Activated T-helper 1 cell treated with anti-CD3 and anti-CD28 coated beads, Interleukin-12 subunit alpha, Interleukin-12 subunit beta, Interleukin-2, Interleukin-4 antibody, amounts not matched to agents 30 ng/mL and 10 ng/mL and 1 ng/mL, durations not matched to agents 14 hours and 24 hours and 36 hours (primary cell): Measurements from ENCODE around the gene CD300LG. TPM values are rescaled to one million over a fixed set of nuclear protein-coding genes. Genes with fewer than 3 reads are reported as not detected.
A peak's percentile ranks its signal among the peaks of the same experiment; 100 is the strongest.

ENCODE experiments used
- DNase-seq: peaks from one replicate; pipeline ENCODE4 v3.0.0; 2021; ENCODE audit warnings: low spot score
- H3K27ac Mint-ChIP-seq: one replicate; pipeline ENCODE4 v1.8.0; 2021; ENCODE audit warnings: mild to moderate bottlenecking, mixed read lengths
- H3K27me3 Mint-ChIP-seq: one replicate; pipeline ENCODE4 v1.8.0; 2022; ENCODE audit warnings: mild to moderate bottlenecking, moderate library complexity, mixed read lengths; ENCODE audit not compliant: insufficient read depth
- H3K36me3 Mint-ChIP-seq: one replicate; pipeline ENCODE4 v1.8.0; 2021; ENCODE audit warnings: low read depth, mixed read lengths
- H3K4me1 Mint-ChIP-seq: one replicate; pipeline ENCODE4 v1.8.0; 2021; ENCODE audit warnings: low read depth, mixed read lengths
- H3K4me3 Mint-ChIP-seq: one replicate; pipeline ENCODE4 v1.8.0; 2021; ENCODE audit warnings: mild to moderate bottlenecking, moderate library complexity, mixed read lengths
- H3K9me3 Mint-ChIP-seq: one replicate; pipeline ENCODE4 v1.8.0; 2021; ENCODE audit warnings: mixed read lengths
- intact Hi-C: fragments of 100-400 bp; cut with micrococcal nuclease; formaldehyde crosslinking; loops from one replicate; pipeline ENCODE4 v1.15.1; 2024
- total RNA-seq: library from RNA; stranded (reverse); gene quantifications from 2 replicates; pipeline ENCODE4 v1.2.3, GENCODE V29; 2022

CD300LG gene
- total RNA-seq, 1 donor from 2014 or later: not detected

DNA sequence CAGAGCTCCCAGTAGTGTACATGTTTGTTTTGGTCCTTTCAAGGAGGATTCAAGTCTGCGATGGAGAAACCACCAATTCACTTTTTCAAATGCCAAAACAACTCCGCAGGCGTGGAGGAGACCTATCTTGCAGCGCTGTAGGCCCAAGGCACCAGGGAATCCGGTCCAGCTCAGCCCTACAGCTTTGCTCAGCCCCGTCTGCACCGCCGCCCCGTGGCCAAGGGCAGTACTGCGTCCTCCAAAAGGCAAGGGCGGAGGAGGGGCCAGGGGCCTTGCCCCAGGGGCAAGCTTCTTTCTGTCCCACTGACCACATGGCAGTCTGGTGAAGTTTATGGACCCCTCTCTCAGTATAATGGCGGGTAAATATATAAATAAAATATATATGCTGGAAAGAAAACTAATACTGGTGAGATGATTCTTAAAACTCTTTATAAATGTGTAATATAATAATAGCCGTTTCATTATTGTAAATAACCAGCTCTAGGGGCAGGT, 709 bp upstream of the CD300LG start:
- H3K4me1 Mint-ChIP-seq: no peaks in the 10 kb centered on the region
- peak; percentile 67 for DNase-seq
- H3K4me3 Mint-ChIP-seq: no peak overlapping the region
- H3K27ac Mint-ChIP-seq: no peak overlapping the region
- intact Hi-C loops: loop anchor here (1.0 kb wide), 2 partner anchors 67 to 152 kb away; no protein-coding TSS in a partner anchor
- peaks cover 12% of the 10 kb centered on the region for H3K27me3 Mint-ChIP-seq
- H3K9me3 Mint-ChIP-seq: no peaks in the 10 kb centered on the region
- H3K36me3 Mint-ChIP-seq: no peaks in the 10 kb centered on the region

DNA sequence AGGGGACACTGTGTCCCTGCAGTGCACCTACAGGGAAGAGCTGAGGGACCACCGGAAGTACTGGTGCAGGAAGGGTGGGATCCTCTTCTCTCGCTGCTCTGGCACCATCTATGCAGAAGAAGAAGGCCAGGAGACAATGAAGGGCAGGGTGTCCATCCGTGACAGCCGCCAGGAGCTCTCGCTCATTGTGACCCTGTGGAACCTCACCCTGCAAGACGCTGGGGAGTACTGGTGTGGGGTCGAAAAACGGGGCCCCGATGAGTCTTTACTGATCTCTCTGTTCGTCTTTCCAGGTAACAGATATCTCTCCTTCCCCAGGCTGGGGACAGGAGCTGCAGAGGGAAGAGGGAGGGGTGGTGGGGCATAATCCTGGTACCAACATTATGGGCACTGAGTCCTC, 1.6 kb downstream of the CD300LG start:
- Mint-ChIP-seq H3K27ac (no peak overlapping the region), H3K9me3 (no peaks in the 10 kb centered on the region), H3K27me3 (peaks cover 16% of the 10 kb centered on the region), H3K4me1 (no peaks in the 10 kb centered on the region), H3K4me3 (no peak overlapping the region), H3K36me3 (no peaks in the 10 kb centered on the region)
- intact Hi-C loops: no loop called here
- no peak for DNase-seq

DNA sequence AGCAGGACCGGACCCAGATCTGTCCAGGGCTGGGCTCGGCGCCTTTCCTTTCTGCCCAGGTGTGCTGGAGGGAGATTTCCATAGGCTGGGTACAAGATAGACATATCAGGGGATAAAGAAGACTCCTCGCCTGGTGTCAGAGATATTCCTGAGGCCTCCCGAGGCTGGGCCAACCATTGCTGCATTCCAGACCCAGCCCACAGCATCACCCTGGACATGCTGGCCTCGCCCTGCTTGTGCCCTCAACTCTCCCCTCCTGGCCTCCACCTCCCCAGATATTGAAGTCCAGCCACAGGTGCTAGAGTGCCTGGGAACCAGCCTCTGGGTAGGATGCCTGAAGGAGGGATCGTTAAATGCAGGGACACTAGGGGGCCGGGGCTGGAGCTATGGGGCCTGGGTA, 2.1 kb downstream of the CD300LG start:
- DNase-seq: no peak
- no peak overlapping the region for H3K27ac Mint-ChIP-seq
- no peaks in the 10 kb centered on the region for H3K36me3 Mint-ChIP-seq
- H3K4me1 Mint-ChIP-seq: no peaks in the 10 kb centered on the region
- no peaks in the 10 kb centered on the region for H3K9me3 Mint-ChIP-seq
- intact Hi-C loops: no loop called here
- peaks cover 16% of the 10 kb centered on the region for H3K27me3 Mint-ChIP-seq
- H3K4me3 Mint-ChIP-seq: no peak overlapping the region

DNA sequence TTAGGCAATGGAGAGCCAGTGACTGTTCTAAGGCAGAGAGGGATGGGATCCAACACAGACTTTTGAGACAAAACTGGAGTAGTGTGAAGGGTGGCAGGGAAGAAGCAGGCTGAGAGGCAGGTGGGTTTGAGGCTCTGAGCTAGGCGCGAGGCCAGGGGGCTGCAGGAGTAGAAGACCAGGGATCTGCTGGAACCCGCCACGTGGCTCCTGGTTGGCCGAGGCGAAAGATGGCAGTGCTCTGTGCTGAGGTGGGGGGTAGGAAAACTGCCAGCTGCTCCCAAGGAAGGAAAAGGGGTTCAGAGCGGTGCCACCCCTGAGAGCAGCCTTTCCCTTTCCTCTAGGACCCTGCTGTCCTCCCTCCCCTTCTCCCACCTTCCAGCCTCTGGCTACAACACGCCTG, 5.6 kb downstream of the CD300LG start:
- H3K4me1 Mint-ChIP-seq: no peaks in the 10 kb centered on the region
- no peaks in the 10 kb centered on the region for H3K36me3 Mint-ChIP-seq
- no peak overlapping the region for H3K27ac Mint-ChIP-seq
- no peak overlapping the region for H3K4me3 Mint-ChIP-seq
- no peak for DNase-seq
- H3K27me3 Mint-ChIP-seq: peaks cover 17% of the 10 kb centered on the region
- intact Hi-C loops: no loop called here
- H3K9me3 Mint-ChIP-seq: no peaks in the 10 kb centered on the region

DNA sequence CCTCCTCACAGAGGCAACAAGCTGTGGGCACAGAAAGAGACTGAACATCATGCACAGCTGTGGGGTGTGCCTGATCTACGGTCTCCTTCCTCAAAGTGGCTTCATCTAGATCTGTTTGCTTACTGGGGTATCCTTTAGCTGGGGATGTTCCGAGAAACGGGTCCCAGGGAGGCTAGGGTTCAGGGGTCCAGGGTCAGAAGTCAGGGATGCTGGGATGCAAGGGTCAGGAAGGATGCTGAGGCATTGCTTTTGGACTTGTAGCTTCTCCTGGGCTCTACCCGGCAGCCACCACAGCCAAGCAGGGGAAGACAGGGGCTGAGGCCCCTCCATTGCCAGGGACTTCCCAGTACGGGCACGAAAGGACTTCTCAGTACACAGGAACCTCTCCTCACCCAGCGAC, 6.6 kb downstream of the CD300LG start:
- intact Hi-C loops: no loop called here
- no peak for DNase-seq
- Mint-ChIP-seq H3K4me3 (no peak overlapping the region), H3K27ac (no peak overlapping the region), H3K4me1 (no peaks in the 10 kb centered on the region), H3K27me3 (peaks cover 10% of the 10 kb centered on the region), H3K9me3 (no peaks in the 10 kb centered on the region), H3K36me3 (no peaks in the 10 kb centered on the region)

DNA sequence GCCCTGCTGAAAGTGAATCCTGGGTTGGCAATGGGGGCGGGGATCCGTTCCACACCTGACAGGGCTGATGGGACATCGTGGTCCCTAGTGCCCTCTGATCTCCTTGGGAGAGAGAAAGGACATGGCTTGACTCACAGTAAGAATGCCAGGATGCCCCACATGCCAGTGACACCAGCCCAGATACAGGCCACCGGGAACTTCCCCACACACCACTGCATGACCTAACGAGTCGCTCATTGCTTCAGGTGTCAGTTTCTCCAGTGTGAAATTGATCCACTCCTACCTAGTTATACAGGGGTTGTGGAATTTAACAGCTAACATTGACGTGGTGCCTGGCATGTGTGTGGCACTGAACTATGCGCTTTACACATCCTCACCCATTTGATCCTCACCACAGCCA, 7.5 kb downstream of the CD300LG start:
- Mint-ChIP-seq H3K27me3 (peaks cover 7% of the 10 kb centered on the region), H3K36me3 (no peaks in the 10 kb centered on the region), H3K4me3 (no peak overlapping the region), H3K4me1 (no peaks in the 10 kb centered on the region), H3K27ac (no peak overlapping the region), H3K9me3 (no peaks in the 10 kb centered on the region)
- intact Hi-C loops: no loop called here
- DNase-seq: no peak

DNA sequence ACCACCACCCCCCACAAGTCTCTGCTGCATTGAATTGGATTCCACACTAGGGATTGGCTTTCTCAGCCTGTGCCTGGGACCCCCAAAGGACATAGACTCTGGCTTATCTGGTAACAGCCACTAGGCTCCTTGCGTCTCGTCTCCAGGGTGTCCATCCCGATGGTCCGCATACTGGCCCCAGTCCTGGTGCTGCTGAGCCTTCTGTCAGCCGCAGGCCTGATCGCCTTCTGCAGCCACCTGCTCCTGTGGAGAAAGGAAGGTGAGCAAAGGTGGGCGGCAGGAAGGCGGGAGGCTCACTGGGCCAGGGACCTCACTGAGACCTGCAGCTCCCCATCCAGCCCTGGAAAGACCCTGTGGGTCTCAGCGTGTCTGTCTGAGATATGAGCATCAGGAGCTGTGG, 8.1 kb downstream of the CD300LG start:
- Mint-ChIP-seq H3K27me3 (peaks cover 7% of the 10 kb centered on the region), H3K9me3 (no peaks in the 10 kb centered on the region), H3K36me3 (no peaks in the 10 kb centered on the region), H3K27ac (no peak overlapping the region), H3K4me1 (no peaks in the 10 kb centered on the region), H3K4me3 (no peak overlapping the region)
- intact Hi-C loops: no loop called here
- no peak for DNase-seq

DNA sequence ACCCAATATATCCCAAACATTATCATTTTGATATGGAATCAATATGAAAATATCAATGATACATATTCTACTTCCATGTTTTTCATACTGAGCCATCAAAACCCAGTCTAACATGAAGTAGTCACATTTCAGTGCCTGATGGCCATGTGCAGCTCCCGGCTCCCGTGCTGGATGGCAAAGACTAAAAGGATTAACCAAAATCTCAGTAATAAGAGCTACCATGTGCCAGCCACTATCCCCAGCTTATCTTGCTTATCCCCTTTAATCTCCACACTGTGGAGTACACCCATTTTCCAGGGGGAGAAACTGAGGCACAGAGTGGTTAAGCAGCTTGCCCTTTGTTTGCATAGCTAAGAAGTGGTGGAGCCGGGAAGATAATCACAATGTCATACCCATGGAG, 9.2 kb downstream of the CD300LG start:
- Mint-ChIP-seq H3K9me3 (no peaks in the 10 kb centered on the region), H3K4me3 (no peak overlapping the region), H3K27ac (no peak overlapping the region), H3K36me3 (no peaks in the 10 kb centered on the region), H3K4me1 (no peaks in the 10 kb centered on the region), H3K27me3 (peaks cover 7% of the 10 kb centered on the region)
- no peak for DNase-seq
- intact Hi-C loops: no loop called here

DNA sequence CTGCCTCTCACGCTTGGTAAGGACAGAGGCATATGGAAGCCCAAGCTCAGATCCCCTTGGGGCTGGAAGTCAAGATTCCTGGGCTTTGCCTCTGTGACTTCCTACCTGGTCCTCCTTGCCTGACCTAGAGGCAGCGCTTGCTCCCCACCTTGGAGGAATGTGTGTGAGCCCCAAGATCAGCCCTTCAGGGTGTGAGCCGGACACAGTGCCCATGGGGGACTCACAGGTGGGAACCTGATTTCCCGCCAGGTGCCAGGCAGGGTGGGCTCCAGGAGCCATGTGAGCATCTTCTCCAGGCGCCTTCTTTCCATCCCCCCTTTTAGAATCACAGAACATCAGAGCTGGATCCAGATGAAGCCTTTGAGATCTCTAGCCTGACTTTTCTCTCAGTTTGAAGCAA, 10.2 kb downstream of the CD300LG start:
- Mint-ChIP-seq H3K9me3 (no peaks in the 10 kb centered on the region), H3K27me3 (peaks cover 4% of the 10 kb centered on the region), H3K27ac (no peak overlapping the region), H3K4me1 (no peaks in the 10 kb centered on the region), H3K4me3 (no peak overlapping the region), H3K36me3 (no peaks in the 10 kb centered on the region)
- intact Hi-C loops: no loop called here
- DNase-seq: no peak

DNA sequence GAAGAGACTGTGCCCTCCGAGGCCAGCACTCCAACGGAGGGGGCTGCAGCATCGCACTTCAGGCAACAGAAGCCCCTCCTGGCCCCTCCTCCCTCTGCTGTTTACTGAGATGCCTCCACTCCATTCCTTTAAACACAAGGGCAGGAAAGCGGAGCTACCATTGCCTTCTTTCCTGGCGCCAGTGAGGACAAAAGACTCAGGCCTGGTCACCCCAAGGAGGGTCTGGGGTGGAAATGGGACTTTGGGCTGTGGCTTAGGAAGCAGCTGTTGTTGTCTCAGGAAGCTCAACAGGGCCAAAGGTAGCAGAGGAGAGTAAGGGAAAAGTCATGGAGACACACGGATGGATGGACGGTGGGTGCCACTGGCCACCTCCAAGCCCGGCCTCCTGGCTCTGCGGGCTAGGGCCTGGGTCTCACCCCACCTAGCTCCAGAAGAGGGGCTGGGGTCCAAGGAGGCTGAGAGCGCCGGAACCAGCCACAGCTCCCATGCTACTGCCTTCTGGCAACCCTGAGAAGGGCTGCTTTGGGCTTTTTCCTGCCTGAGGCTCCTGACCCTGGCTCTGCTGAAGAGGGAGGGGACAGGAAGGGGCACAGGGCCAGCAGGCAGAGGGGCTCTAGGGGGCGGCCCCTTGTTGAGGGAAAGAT, 11.1 kb downstream of the CD300LG start:
- no peak for DNase-seq
- intact Hi-C loops: no loop called here
- Mint-ChIP-seq H3K27me3 (peaks cover 1% of the 10 kb centered on the region), H3K27ac (no peak overlapping the region), H3K4me3 (no peak overlapping the region), H3K36me3 (no peaks in the 10 kb centered on the region), H3K4me1 (no peaks in the 10 kb centered on the region), H3K9me3 (no peaks in the 10 kb centered on the region)

DNA sequence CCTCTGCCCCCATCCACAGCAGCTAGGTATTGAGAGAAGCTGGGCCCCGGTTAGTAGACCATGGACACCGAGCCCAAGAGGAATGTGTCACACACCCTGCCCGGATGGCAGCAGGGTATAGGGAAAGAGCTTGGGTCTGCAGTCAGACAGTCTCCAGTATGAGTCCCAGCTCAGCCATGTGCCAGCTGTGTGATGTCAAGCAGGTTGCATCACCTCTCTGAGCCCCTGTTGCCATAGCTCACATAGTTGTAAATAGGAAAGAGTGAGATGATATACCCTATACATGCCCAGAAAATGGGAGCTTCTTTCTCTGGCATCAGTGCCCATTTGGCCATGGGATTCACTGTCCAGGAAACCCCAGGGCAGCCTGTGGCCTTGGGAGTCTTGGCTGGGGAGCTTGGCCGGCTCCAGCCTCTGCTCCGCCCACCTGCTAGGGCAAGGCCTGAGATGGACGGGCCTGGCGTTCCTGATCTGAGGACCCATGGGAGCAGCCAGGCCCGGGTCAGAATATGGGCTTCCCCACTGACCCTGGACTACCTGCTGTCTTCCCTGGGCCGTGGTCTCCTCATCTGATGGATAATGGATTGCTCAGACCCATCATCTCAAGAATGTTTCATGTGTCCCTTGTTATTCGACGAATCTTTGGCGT, 13.2 kb downstream of the CD300LG start:
- H3K27ac Mint-ChIP-seq: no peak overlapping the region
- H3K4me3 Mint-ChIP-seq: no peak overlapping the region
- intact Hi-C loops: no loop called here
- no peaks in the 10 kb centered on the region for H3K4me1 Mint-ChIP-seq
- no peaks in the 10 kb centered on the region for H3K9me3 Mint-ChIP-seq
- H3K36me3 Mint-ChIP-seq: no peaks in the 10 kb centered on the region
- DNase-seq: no peak
- no peaks in the 10 kb centered on the region for H3K27me3 Mint-ChIP-seq

DNA sequence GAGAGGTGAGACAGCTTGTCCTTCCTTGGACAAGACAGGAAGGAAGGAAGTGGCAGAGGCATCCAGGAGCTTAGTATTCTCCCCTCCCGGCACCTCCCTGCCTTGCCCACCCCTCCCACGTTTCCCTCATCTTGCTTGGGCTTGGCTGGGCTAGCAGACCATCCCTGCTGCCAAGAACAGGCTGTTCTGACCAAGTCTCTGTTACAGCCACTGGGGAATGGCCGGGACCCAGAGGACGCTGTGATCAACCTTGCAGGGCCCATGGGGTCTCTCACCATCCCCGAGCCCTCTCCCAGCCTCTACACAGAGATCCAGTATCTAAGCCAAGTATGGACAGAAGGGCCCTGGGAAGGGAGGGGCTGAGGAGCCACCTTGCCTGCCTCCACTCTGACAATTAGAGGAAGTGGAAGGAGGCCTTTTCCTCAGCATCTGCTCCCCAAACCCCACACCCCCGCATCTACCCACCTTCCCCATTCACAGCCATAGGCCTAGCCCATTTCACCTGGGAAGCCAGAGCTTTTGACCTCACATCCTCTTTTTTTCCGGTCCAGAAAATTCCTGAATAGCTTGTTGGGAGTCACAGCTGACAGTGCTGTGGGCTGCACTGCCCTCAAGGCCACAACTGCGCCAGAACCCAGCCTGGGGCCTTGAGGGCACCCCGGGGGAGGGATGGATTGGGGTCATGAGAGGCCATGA, 14.1 kb downstream of the CD300LG start:
- no peak overlapping the region for H3K4me3 Mint-ChIP-seq
- H3K27ac Mint-ChIP-seq: no peak overlapping the region
- no peaks in the 10 kb centered on the region for H3K9me3 Mint-ChIP-seq
- no peaks in the 10 kb centered on the region for H3K27me3 Mint-ChIP-seq
- DNase-seq: no peak
- intact Hi-C loops: no loop called here
- H3K36me3 Mint-ChIP-seq: no peaks in the 10 kb centered on the region
- no peaks in the 10 kb centered on the region for H3K4me1 Mint-ChIP-seq

DNA sequence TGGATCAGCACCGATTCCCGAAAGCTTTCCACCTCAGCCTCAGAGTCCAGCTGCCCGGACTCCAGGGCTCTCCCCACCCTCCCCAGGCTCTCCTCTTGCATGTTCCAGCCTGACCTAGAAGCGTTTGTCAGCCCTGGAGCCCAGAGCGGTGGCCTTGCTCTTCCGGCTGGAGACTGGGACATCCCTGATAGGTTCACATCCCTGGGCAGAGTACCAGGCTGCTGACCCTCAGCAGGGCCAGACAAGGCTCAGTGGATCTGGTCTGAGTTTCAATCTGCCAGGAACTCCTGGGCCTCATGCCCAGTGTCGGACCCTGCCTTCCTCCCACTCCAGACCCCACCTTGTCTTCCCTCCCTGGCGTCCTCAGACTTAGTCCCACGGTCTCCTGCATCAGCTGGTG, 15.0 kb downstream of the CD300LG start:
- no peak for DNase-seq
- no peak overlapping the region for H3K27ac Mint-ChIP-seq
- H3K36me3 Mint-ChIP-seq: no peaks in the 10 kb centered on the region
- H3K4me1 Mint-ChIP-seq: no peaks in the 10 kb centered on the region
- intact Hi-C loops: no loop called here
- no peak overlapping the region for H3K4me3 Mint-ChIP-seq
- no peaks in the 10 kb centered on the region for H3K9me3 Mint-ChIP-seq
- no peaks in the 10 kb centered on the region for H3K27me3 Mint-ChIP-seq
